22Rv1 (cell line): Measurements from ENCODE around the gene SREBF2.
"Not testable (repeated sequence)": the region's sequence is repeated elsewhere in the genome, so short reads cannot be mapped to it uniquely, and the experiment has no call there.

Experiments used
- H3K27ac ChIP-seq: fragments of 450-650 bp; 2 replicates; pipeline ENCODE4 v1.5.1; 2017
- CTCF ChIP-seq: fragments of 450-650 bp; IDR thresholded peaks from 2 replicates; pipeline ENCODE4 v1.5.1; 2017; ENCODE audit warnings: mild to moderate bottlenecking
- ZFX ChIP-seq: fragments of 450-650 bp; IDR thresholded peaks from 2 replicates; pipeline ENCODE4 v1.6.1; 2017; ENCODE audit warnings: antibody characterized with exemption, borderline replicate concordance

SREBF2 gene

GRCh38 chr22:41857155-41857859 is 24.4 kb downstream of the SREBF2 start:
- H3K27ac ChIP-seq, result no peak overlapping the region
- TF ChIP-seq ZFX, result no peak
- TF ChIP-seq CTCF, result peak; percentile 63

DNA sequence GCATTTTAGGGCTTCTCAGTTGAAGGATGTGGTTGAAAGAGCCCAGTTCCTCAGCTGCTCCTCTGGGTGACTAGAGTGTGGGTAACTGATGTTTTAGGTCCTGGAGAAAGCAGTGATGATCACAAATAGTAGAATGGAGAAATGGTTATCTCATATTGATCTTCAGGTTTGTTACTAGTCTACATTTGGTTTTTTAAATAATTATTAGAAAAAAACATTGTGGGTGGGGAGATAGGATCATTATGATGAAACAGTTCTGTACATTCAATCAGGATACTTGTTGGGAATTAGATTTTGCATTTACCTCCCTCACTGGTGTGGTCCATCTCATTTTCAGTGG is 24.9 kb downstream of the SREBF2 start:
- no peak overlapping the region for H3K27ac ChIP-seq
- TF ChIP-seq CTCF (peak; percentile 27; the same call in 1 of the 2 replicates), ZFX (no peak)

DNA sequence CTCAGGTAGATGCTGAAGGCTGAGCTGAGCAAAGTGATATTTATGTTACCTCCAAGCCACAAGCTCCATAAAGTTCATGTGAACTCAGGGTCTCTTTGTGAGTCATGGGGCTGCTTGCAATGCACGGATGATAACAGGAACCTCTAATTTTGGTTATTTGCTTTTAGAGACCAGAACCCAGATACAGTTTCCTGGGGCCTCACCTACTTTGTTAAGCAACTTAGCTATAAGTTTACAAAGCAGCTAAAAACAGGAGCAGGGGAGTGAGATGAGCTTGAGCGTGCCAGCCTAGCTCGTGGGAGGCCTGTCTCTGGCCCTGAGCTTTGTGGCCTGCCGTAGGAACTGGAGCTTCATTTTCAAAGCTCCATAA is 29.2 kb downstream of the SREBF2 start:
- peak overlapping the region; percentile 10; the same call in 1 of the 2 replicates for H3K27ac ChIP-seq
- TF ChIP-seq CTCF, result no peak
- no peak for TF ChIP-seq ZFX

DNA sequence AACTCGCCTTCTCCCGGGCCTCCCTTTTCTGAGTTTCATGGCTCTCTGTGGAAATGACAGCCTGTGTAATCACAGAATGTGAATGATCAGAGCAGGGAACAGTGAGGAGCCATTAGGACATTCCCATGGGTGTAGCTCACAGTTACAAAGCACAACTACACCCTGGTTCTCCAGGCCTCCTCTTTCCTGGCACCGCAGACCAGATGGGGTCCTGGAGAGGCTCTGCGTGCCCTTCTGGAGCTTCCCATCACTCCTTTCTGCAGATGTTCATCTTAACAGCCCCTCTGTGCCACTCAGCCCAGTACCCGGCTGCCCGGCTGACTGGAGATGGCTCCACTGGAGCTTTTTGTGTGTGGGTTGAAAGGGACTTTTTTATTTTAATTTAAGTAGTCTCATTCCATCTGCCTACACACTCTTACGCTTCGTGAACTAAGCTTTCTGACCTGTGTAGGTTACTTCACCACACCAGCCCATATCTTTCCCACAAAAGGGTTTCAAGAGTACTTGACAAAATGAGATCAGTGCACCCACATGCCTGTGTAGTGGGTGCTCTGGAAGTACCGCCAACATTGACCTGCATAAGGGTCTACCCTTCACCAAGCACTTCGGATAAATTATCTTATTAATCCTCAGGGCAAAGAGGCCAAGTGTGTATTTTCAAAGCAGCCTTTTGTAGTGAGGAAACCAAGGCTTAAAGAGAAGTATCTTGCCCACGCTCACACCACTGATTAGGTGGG is 29.8 kb downstream of the SREBF2 start:
- peak overlapping the region; percentile 10; the same call in 1 of the 2 replicates for H3K27ac ChIP-seq
- no peak for TF ChIP-seq CTCF
- TF ChIP-seq ZFX, result no peak

- TF ChIP-seq ZFX (no peak), CTCF (no peak)
- peak overlapping the region; percentile 10; the same call in 1 of the 2 replicates for H3K27ac ChIP-seq
Observed at GRCh38 chr22:41863472-41863871, 30.6 kb downstream of the SREBF2 start.

DNA sequence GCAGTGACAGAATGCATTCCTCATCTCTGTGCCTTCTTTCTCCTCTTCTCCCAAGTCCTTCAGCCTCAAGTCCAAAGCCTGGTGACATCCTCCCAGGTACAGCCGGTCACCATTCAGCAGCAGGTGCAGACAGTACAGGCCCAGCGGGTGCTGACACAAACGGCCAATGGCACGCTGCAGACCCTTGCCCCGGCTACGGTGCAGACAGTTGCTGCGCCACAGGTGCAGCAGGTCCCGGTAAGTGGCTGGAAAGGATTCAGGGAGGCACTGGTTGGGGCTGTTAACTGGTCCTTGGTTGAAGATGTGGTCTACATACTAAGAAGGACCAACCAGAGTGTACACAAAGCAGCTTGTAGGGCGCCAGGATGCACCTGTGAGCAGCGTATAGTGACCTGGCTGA is 35.7 kb downstream of the SREBF2 start:
- no peak overlapping the region for H3K27ac ChIP-seq
- no peak for TF ChIP-seq CTCF
- TF ChIP-seq ZFX, result no peak

GRCh38 chr22:41870081-41870480 is 37.2 kb downstream of the SREBF2 start:
- H3K27ac ChIP-seq, result not testable (repeated sequence)
